CD1c-positive myeloid dendritic cell (primary cell): Measurements from ENCODE around the gene CNTN4.
"Not testable (repeated sequence)": the region's sequence is repeated elsewhere in the genome, so short reads cannot be mapped to it uniquely, and the experiment has no call there.

Experiments
- DNase-seq: peaks from one replicate; pipeline ENCODE4 v3.0.0-alpha.2; 2016; ENCODE audit errors: extremely low spot score

CNTN4 gene

GRCh38 chr3:2908693-2909351, 810.2 kb downstream of the CNTN4 start:
- no peak for DNase-seq

GRCh38 chr3:2910997-2911396, 812.3 kb downstream of the CNTN4 start:
- DNase-seq: no peak

- no peak for DNase-seq
Measured at GRCh38 chr3:2915826-2916225, 817.2 kb downstream of the CNTN4 start.

GRCh38 chr3:2916640-2917039, 818.0 kb downstream of the CNTN4 start:
- DNase-seq: not testable (repeated sequence)

- no peak for DNase-seq
Measured at GRCh38 chr3:2920103-2920502, 821.4 kb downstream of the CNTN4 start.

- no peak for DNase-seq
Measured at GRCh38 chr3:2921452-2921851, 822.8 kb downstream of the CNTN4 start.

GRCh38 chr3:2921903-2922302, 823.2 kb downstream of the CNTN4 start:
- no peak for DNase-seq

- DNase-seq: no peak
Measured at GRCh38 chr3:2923390-2923789, 824.7 kb downstream of the CNTN4 start.

GRCh38 chr3:2927259-2927658, 828.6 kb downstream of the CNTN4 start:
- no peak for DNase-seq

GRCh38 chr3:2929574-2929973, 830.9 kb downstream of the CNTN4 start:
- DNase-seq: no peak

- no peak for DNase-seq
Measured at GRCh38 chr3:2931265-2931664, 832.6 kb downstream of the CNTN4 start.

- no peak for DNase-seq
Measured at GRCh38 chr3:2934541-2934940, 835.9 kb downstream of the CNTN4 start.

GRCh38 chr3:2937055-2937454, 838.4 kb downstream of the CNTN4 start:
- DNase-seq: no peak

- DNase-seq: no peak
Measured at GRCh38 chr3:2937592-2937991, 838.9 kb downstream of the CNTN4 start.

- DNase-seq: no peak
Measured at GRCh38 chr3:2938711-2939110, 840.0 kb downstream of the CNTN4 start.

GRCh38 chr3:2940062-2940461, 841.4 kb downstream of the CNTN4 start:
- no peak for DNase-seq

GRCh38 chr3:2944628-2945027, 846.0 kb downstream of the CNTN4 start:
- DNase-seq: no peak

- no peak for DNase-seq
Measured at GRCh38 chr3:2945121-2945520, 846.5 kb downstream of the CNTN4 start.

GRCh38 chr3:2947536-2947935, 848.9 kb downstream of the CNTN4 start:
- DNase-seq: no peak

GRCh38 chr3:2948882-2949281, 850.2 kb downstream of the CNTN4 start:
- DNase-seq: no peak

GRCh38 chr3:2950159-2950558, 851.5 kb downstream of the CNTN4 start:
- DNase-seq: no peak

GRCh38 chr3:2957115-2957514, 858.4 kb downstream of the CNTN4 start:
- DNase-seq: no peak

- DNase-seq: no peak
Measured at GRCh38 chr3:2958551-2958950, 859.9 kb downstream of the CNTN4 start.

- DNase-seq: no peak
Measured at GRCh38 chr3:2961576-2961975, 862.9 kb downstream of the CNTN4 start.
